ENCODE results near the gene ADAP1.

DNA sequence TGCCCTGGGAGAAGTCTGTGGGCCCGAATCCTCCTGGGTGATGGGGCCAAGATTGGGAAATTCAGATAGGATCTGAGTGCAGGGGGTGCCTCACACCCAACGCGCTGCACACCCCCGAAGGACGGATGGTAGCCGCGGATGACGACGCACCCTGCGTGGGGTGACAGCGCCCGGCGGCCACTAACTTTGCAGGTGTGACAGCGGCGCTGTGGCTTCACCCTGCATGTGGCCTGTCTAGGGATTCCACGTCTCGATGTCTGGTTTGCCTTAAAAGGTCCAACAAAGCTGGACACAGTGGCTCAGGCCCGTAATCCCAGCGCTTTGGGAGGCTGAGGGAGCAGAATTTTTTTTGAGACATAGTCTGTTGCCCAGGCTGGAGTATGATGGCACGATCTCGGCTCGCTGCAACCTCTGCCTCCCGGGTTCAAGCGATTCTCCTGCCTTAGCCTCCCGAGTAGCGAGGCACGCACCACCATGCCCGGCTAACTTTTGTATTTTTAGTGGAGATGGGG is 18.6 kb downstream of the ADAP1 start:
- TF ChIP-seq, protein P1, sequence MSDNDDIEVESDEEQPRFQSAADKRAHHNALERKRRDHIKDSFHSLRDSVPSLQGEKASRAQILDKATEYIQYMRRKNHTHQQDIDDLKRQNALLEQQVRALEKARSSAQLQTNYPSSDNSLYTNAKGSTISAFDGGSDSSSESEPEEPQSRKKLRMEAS (IDR thresholded peaks at IDR 0.05) = no peak
- TF ChIP-seq, protein P2, sequence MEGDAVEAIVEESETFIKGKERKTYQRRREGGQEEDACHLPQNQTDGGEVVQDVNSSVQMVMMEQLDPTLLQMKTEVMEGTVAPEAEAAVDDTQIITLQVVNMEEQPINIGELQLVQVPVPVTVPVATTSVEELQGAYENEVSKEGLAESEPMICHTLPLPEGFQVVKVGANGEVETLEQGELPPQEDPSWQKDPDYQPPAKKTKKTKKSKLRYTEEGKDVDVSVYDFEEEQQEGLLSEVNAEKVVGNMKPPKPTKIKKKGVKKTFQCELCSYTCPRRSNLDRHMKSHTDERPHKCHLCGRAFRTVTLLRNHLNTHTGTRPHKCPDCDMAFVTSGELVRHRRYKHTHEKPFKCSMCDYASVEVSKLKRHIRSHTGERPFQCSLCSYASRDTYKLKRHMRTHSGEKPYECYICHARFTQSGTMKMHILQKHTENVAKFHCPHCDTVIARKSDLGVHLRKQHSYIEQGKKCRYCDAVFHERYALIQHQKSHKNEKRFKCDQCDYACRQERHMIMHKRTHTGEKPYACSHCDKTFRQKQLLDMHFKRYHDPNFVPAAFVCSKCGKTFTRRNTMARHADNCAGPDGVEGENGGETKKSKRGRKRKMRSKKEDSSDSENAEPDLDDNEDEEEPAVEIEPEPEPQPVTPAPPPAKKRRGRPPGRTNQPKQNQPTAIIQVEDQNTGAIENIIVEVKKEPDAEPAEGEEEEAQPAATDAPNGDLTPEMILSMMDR (IDR thresholded peaks at IDR 0.05 in 2 of 3, conservative IDR thresholded peaks at IDR 0.05 in 1 of 3; ENCODE audit: borderline replicate concordance in 1 of 3, insufficient read depth in 1 of 3, low read depth in 2 of 3, low read length in 2 of 3) = no peak
- no peak for TF ChIP-seq SRF (IDR thresholded peaks at IDR 0.05; ENCODE audit: low read depth)
- TF ChIP-seq FOSL1 (IDR thresholded peaks at IDR 0.05; ENCODE audit: low read depth) = no peak
- TF ChIP-seq, protein P3, sequence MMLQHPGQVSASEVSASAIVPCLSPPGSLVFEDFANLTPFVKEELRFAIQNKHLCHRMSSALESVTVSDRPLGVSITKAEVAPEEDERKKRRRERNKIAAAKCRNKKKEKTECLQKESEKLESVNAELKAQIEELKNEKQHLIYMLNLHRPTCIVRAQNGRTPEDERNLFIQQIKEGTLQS (IDR thresholded peaks at IDR 0.05) = no peak
- no peak for TF ChIP-seq POLR2A (IDR thresholded peaks at IDR 0.05; ENCODE audit: borderline replicate concordance, extremely low read depth, insufficient read depth, insufficient read length)
- no peak for TF ChIP-seq EZH2 (IDR thresholded peaks at IDR 0.05)
- no peak for TF ChIP-seq POLR2AphosphoS5 (IDR thresholded peaks at IDR 0.05; ENCODE audit: low read depth, low read length)
- TF ChIP-seq TCF7L2 (IDR thresholded peaks at IDR 0.05; ENCODE audit: borderline replicate concordance, extremely low read depth, insufficient read depth, insufficient read length) = no peak
- TF ChIP-seq SIN3A (IDR thresholded peaks at IDR 0.05; ENCODE audit: low read depth) = no peak
